Right cardiac atrium (tissue), 5 donors: ENCODE results near the gene CNTRL. TPM values are rescaled to one million over a fixed set of nuclear protein-coding genes. Genes with fewer than 3 reads are reported as not detected.

Source experiments
- ATAC-seq, 2 donors: fragments of 200-7000 bp; cut with Tn5 transposase; one replicate each; pipeline versions ENCODE4 v1.8.0 to v1.9.1; 2020; ENCODE audit warnings: moderate library complexity in 2 of 2, mild to moderate bottlenecking in 1 of 2
- DNase-seq, 3 donors: peaks; one replicate each; pipeline ENCODE4 v3.0.0-alpha.2; 2020
- H3K27ac ChIP-seq: one replicate; pipeline ENCODE4 v1.5.1; 2013; ENCODE audit warnings: mild to moderate bottlenecking, low read length, control low read depth, moderate library complexity
- H3K27me3 ChIP-seq: one replicate; pipeline ENCODE4 v1.6.1; 2013; ENCODE audit not compliant: control insufficient read depth, insufficient read depth
- H3K4me1 ChIP-seq: one replicate; pipeline ENCODE4 v1.6.1; 2013; ENCODE audit warnings: low read length; ENCODE audit not compliant: control insufficient read depth, insufficient read depth
- H3K4me3 ChIP-seq: one replicate; pipeline ENCODE4 v1.5.1; 2013; ENCODE audit warnings: low read length, control low read depth
- H3K9me3 ChIP-seq: one replicate; pipeline ENCODE4 v1.6.1; 2013; ENCODE audit warnings: low read length; ENCODE audit not compliant: control insufficient read depth
- WGBS: extraction: QIAGEN DNeasy Blood & Tissue Kit; methylation state at CpG from one replicate; pipeline ENCODE4 v1.1.7; 2013; 5-methylcytosine and 5-hydroxymethylcytosine counted together
- intact Hi-C, 4 donors: fragments of 100-400 bp; cut with DNase I; formaldehyde crosslinking; loops; one replicate each; pipeline versions ENCODE4 v1.11.0 to v1.14.0; 2022 to 2023
- polyA plus RNA-seq: library from polyadenylated mRNA; stranded (reverse); fragments of 200-250 nt; gene quantifications from one replicate; pipeline ENCODE4 v1.2.3, GENCODE V29; 2013
- total RNA-seq, 4 donors: library from RNA; stranded (reverse); fragmentation: NEBNext Ultra II Directional; extraction: Animal tissue kit (Norgen Biotek cat#: 25700); gene quantifications; one replicate each; pipeline ENCODE4 v1.2.1, GENCODE V29; 2021
- donor health status: healthy with polysubstance abuse.
- donor health status: DM: no; HTN: yes; CAD: no.
- donor health status: DM: no; HTN: no; CAD: no.
- donor health status: DM: no; HTN: yes; CAD: no; lungs with severe emphysema.
- donor health status: DM: yes; HTN: yes; CAD: no.

CNTRL gene
- total and polyA plus RNA-seq, 5 donors: 3.4 to 6.4 (median 5.4) TPM

DNA sequence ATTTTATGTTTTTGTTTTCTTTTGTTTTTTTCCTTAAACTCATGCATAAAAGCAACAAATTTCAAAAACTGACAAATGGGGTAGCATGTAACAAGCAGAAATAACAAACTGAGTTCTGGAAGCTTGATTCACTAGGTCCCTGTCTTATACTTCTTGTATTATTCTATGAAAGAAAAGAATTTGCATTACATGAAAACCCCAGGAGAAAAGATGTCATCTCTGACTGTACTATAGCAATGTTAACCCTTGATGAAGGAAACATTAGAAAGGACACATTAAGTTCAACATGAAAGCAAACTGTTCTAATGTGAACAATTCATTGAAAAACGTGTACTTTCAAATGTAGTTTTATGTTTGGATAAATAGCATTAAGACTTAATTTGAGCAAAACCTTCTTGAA lies 117.8 kb downstream of the CNTRL start:
- Histone ChIP-seq H3K4me1 (peaks cover 6% of the 10 kb centered on the region), H3K4me3 (no peak overlapping the region), H3K9me3 (no peaks in the 10 kb centered on the region), H3K27ac (no peak overlapping the region), H3K27me3 (no peaks in the 10 kb centered on the region)
- 41% methylated on average over 1 of the region's 1 CpG for WGBS
- intact Hi-C loops: no loop called here
- no peak for ATAC-seq
- DNase-seq: no peak

GRCh38 chr9:121192959-121193640 lies 118.3 kb downstream of the CNTRL start:
- WGBS: 8% methylated on average over 1 of the region's 1 CpG
- Histone ChIP-seq H3K4me3 (no peak overlapping the region), H3K4me1 (peaks cover 6% of the 10 kb centered on the region), H3K27me3 (no peaks in the 10 kb centered on the region), H3K9me3 (no peaks in the 10 kb centered on the region), H3K27ac (no peak overlapping the region)
- no peak for ATAC-seq
- intact Hi-C loops: no loop called here
- no peak for DNase-seq

DNA sequence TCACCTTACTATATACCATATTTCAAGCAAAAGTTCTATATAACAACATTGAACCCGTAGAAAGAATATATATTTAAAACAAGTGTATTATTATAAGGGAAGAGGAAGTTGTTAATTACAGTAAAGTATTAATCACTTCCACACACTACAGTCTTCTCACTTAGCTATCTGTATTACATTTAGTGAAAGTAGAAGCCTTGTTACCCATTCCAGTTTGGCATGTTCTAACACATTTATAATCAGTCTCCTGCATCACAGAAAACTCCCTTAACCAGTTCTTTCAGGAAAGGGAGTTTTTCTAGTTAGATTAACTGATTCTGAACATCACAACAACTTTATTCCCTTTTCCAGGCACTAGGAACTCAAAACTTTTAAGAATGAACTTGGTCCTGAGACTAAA lies 120.0 kb downstream of the CNTRL start:
- ATAC-seq (no peak), DNase-seq (no peak)
- Histone ChIP-seq H3K27me3 (no peaks in the 10 kb centered on the region), H3K9me3 (no peaks in the 10 kb centered on the region), H3K4me1 (peaks cover 8% of the 10 kb centered on the region), H3K27ac (no peak overlapping the region), H3K4me3 (no peak overlapping the region)
- 26% methylated on average over 1 of the region's 1 CpG for WGBS
- intact Hi-C loops: no loop called here

DNA sequence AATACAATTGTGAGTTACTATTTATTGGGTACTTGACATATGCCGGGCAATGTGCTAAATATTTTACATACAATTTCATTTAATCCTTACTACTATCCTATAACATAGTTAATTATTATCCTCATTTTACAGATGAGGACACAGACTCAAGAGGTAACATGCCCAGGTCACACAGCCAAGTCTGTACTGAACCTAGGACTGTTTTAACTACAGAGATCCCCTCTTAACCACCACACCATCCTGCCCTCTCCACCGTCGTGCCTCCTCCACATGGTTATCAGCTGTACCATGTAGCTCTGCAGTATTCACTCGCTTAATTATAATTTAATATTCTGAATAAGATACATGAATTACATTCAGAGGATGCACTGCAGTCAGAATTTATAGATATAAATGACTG lies 121.6 kb downstream of the CNTRL start:
- WGBS: 45% methylated on average over 4 of the region's 4 CpGs
- no peaks in the 10 kb centered on the region for H3K27me3 ChIP-seq
- H3K4me1 ChIP-seq: peaks cover 8% of the 10 kb centered on the region
- no peaks in the 10 kb centered on the region for H3K9me3 ChIP-seq
- intact Hi-C loops: no loop called here
- DNase-seq (no peak), ATAC-seq (no peak)
- no peak overlapping the region for H3K27ac ChIP-seq
- no peak overlapping the region for H3K4me3 ChIP-seq

DNA sequence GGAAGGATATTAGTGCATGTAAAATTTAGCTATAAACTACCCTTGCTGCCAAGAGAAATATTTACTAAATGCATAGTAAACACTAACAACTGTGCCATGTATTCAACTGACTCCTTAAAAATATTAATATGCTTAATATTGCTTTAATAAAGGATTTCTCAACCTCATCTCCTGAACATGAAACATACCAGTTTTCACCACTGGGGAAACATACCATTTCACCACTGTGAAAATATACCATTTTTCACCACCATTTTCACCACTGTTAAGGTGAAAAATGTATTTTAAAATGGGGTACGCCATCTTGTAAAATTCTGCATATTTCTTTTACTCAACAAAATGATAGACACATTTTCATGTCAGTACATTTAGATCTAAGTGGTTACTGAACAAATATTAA lies 122.4 kb downstream of the CNTRL start:
- no peak for ATAC-seq

DNA sequence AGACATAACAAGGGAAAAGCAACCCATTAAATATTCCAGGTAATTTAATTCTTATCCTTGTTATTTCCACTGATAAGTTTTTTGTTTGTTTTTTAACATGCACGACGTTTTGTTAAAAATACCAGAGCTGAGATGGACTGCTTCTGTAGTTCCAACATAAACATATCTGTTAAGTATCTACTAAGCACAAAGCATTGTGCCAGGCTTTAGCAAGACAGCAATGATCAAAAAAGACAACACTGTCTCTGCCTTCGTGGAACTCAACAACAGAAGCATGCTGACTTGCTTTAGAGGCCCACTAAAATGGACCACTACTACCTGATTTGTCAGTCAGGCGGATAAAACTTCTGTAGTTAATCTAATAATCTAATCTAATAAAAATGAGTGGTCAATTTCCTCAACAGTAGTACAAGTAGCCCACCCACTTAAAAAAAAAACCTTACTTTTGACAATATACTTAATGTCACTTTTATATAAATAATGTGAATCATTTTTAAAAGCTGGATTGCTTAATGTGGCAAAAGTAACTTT lies 123.8 kb downstream of the CNTRL start:
- intact Hi-C loops: no loop called here
- no peak for DNase-seq
- Histone ChIP-seq H3K4me3 (peak overlapping the region; percentile 33), H3K4me1 (peaks cover 8% of the 10 kb centered on the region), H3K27me3 (no peaks in the 10 kb centered on the region), H3K9me3 (no peaks in the 10 kb centered on the region), H3K27ac (no peak overlapping the region)
- no peak for ATAC-seq
- WGBS: 28% methylated on average over 4 of the region's 4 CpGs

More for the DNA sequence above, 122.4 kb downstream of the CNTRL start:
- Histone ChIP-seq H3K4me3 (no peak overlapping the region), H3K4me1 (peaks cover 8% of the 10 kb centered on the region), H3K27ac (no peak overlapping the region), H3K9me3 (no peaks in the 10 kb centered on the region), H3K27me3 (no peaks in the 10 kb centered on the region)
- WGBS: 97% methylated on average over 1 of the region's 1 CpG
- no peak for DNase-seq
- intact Hi-C loops: no loop called here

DNA sequence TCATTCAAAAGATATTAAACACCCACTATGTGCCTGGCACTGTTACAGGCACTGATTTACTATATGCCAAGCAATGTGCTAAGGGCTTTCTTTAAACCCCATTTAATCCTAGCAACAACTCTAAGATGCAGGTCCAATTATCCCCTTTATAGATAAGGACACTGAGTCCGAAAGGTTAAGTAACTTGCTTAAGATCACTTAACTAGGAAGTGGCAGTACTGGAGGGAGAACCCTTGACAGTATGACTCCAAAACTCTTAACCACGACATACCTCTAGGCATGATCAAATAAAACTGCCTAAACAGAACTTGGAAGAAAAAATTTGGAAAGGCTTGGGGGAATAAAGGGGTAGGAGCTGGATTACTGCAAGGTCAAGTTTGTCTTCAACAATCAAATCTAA lies 125.2 kb downstream of the CNTRL start:
- H3K27me3 ChIP-seq: no peaks in the 10 kb centered on the region
- intact Hi-C loops: no loop called here
- no peaks in the 10 kb centered on the region for H3K9me3 ChIP-seq
- H3K27ac ChIP-seq: no peak overlapping the region
- no peak for DNase-seq
- H3K4me1 ChIP-seq: peaks cover 5% of the 10 kb centered on the region
- peak overlapping the region; percentile 86 for H3K4me3 ChIP-seq
- WGBS: 18% methylated on average over 2 of the region's 2 CpGs
- ATAC-seq: no peak

- peaks cover 5% of the 10 kb centered on the region for H3K4me1 ChIP-seq
- ATAC-seq: no peak
Observed at GRCh38 chr9:121200356-121200755, 125.6 kb downstream of the CNTRL start.

DNA sequence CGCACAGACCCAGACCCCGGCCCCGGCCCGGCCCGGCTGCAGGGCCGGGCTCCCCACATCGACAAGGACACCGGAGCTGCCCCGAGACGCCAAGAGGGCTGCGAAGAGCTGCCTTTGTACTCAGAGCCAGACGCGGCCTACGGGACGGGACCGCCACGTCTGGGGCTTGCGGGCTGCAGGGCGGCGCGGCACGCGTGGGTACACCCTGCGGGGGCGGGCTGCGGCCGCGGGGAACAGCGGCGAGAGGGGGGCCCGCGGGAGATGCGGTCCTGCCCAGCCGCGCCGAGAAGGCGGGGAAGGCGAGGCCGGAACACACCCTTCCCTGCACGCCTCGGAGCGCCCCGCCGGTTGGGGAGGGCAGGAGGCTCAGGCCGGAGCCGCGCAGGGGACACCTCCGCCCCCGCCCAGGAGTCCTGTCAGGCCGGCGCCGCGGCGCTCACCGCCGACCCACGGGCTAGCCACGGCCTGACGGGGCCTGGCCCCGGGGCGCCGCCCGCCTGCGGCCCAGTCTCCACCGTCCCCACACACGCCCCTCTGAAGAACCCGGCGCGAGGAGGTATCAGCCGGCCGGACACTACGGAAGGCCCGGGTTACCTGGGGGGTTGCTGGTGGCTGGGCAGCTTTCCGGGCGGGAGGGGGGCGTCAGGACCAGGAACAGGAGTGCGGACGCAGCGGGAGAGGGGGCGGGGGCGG lies 126.4 kb downstream of the CNTRL start:
- H3K4me1 ChIP-seq: peaks cover 5% of the 10 kb centered on the region
- peak overlapping the region; percentile 91 for H3K27ac ChIP-seq
- ATAC-seq (peak; percentile 59 to 74), DNase-seq (peak; percentile 49 to 83 (median 80))
- intact Hi-C loops: no loop called here
- no peaks in the 10 kb centered on the region for H3K9me3 ChIP-seq
- peak overlapping the region; percentile 86 for H3K4me3 ChIP-seq
- no peaks in the 10 kb centered on the region for H3K27me3 ChIP-seq
- WGBS: under 1% methylated on average over 81 of the region's 81 CpGs

More at GRCh38 chr9:121200356-121200755, 125.6 kb downstream of the CNTRL start:
- Histone ChIP-seq H3K9me3 (no peaks in the 10 kb centered on the region), H3K4me3 (peak overlapping the region; percentile 86), H3K27ac (no peak overlapping the region), H3K27me3 (no peaks in the 10 kb centered on the region)
- WGBS: 17% methylated on average over 4 of the region's 4 CpGs
- DNase-seq: no peak
- intact Hi-C loops: no loop called here

DNA sequence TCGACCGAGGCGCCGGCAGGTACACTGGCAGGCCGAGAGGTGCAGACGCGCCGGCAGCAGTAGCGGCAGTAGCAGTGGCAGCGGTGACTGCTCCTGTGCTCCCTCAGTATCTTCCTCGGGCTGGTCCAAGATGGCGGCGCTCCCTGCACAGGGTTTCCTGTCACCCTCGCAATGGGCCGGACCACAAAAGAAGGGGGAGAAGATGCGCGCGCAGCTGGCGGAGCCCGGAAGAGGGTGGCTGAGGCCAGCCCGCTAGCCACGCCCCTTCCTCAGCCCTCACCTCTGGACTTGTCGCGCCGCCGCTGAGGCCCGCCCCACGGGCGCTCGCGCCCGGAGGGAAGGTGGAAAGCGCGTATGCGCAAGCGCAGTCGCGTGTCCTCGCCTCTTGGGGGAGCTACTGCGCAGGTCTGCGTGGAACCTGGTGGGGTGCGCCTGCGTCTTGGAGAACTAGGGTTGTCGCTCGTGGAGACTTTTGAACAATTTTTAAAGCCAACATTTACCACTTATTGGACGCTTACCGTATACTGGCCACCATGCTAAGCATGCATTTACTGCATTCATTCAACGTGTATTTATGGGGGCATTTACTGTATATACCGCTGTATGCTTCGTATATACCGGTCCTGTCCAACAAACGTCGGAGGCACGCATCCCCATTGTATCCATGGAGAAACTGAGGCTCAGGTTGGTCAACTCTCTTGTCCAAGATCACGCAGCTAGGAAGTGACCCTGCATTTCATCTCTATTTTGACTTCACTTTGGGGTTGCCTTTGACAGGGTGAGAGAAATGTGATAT lies 127.2 kb downstream of the CNTRL start, which contains the start of gene RAB14:
Gene RAB14 (minus strand): TSS at position 132 of the 796 bp plus-strand sequence. CDS start 8,457 bp downstream, outside the sequence.
- Histone ChIP-seq H3K4me1 (peaks cover 4% of the 10 kb centered on the region), H3K4me3 (peak within 1 kb of the TSS; percentile 86), H3K27me3 (no peaks in the 10 kb centered on the region), H3K9me3 (no peaks in the 10 kb centered on the region), H3K27ac (peak within 1 kb of the TSS; percentile 91)
- WGBS: 4% methylated on average over 55 of the region's 55 CpGs
- intact Hi-C loops: no loop called here
- ATAC-seq (peak; percentile 96 to 97), DNase-seq (peak; percentile 100)

- intact Hi-C loops: no loop called here
- no peak overlapping the region for H3K27ac ChIP-seq
- H3K4me3 ChIP-seq: no peak overlapping the region
- WGBS: 69% methylated on average over 2 of the region's 2 CpGs
- no peaks in the 10 kb centered on the region for H3K27me3 ChIP-seq
- DNase-seq: no peak
- H3K9me3 ChIP-seq: no peaks in the 10 kb centered on the region
- H3K4me1 ChIP-seq: peaks cover 2% of the 10 kb centered on the region
- ATAC-seq: no peak
Observed at GRCh38 chr9:121204121-121204520, 129.4 kb downstream of the CNTRL start.
